ENCODE data around the gene LGR6. TPM values are rescaled to one million over a fixed set of nuclear protein-coding genes. Genes with fewer than 3 reads are reported as not detected.

LGR6 gene
- total RNA-seq, 1 experiment from 2014 or later: 0.26 TPM

GRCh38 chr1:202207292-202207691 lies 13.7 kb downstream of the LGR6 start:
- H3K9me2 ChIP-seq (replicated peaks; ENCODE audit: low read length): no peaks in the 10 kb centered on the region
- no peaks in the 10 kb centered on the region for H3K79me2 ChIP-seq (ENCODE audit: low read length)
- ChIA-PET CTCF (no interaction called here), POLR2A (ENCODE audit: unreplicated experiment) (no interaction called here)
- H3K36me3 ChIP-seq (ENCODE audit: low read depth, low read length): no peaks in the 10 kb centered on the region
- TF ChIP-seq EZH2phosphoT487 (IDR thresholded peaks at IDR 0.05; ENCODE audit: borderline replicate concordance, low read length) (no peak), EZH2 (IDR thresholded peaks at IDR 0.05; ENCODE audit: low read length, unreplicated experiment) (no peak)
- TF ChIP-seq, protein P1, sequence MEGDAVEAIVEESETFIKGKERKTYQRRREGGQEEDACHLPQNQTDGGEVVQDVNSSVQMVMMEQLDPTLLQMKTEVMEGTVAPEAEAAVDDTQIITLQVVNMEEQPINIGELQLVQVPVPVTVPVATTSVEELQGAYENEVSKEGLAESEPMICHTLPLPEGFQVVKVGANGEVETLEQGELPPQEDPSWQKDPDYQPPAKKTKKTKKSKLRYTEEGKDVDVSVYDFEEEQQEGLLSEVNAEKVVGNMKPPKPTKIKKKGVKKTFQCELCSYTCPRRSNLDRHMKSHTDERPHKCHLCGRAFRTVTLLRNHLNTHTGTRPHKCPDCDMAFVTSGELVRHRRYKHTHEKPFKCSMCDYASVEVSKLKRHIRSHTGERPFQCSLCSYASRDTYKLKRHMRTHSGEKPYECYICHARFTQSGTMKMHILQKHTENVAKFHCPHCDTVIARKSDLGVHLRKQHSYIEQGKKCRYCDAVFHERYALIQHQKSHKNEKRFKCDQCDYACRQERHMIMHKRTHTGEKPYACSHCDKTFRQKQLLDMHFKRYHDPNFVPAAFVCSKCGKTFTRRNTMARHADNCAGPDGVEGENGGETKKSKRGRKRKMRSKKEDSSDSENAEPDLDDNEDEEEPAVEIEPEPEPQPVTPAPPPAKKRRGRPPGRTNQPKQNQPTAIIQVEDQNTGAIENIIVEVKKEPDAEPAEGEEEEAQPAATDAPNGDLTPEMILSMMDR (conservative IDR thresholded peaks at IDR 0.05; ENCODE audit: low read depth, low read length): peak; percentile 37; the same call in 1 of the 2 replicates
- no peaks in the 10 kb centered on the region for H3F3A ChIP-seq (ENCODE audit: low read length, unreplicated experiment)
- no peaks in the 10 kb centered on the region for H3K9me3 ChIP-seq (ENCODE audit: low read length)
- H3K4me2 ChIP-seq (ENCODE audit: low read length): no peak overlapping the region
- H4K20me1 ChIP-seq (ENCODE audit: low read length): no peaks in the 10 kb centered on the region
- H3K27me3 ChIP-seq (ENCODE audit: low read length): no peaks in the 10 kb centered on the region
- H2AFZ ChIP-seq (ENCODE audit: low read length): no peak overlapping the region
- ATAC-seq (peak; percentile 79), DNase-seq (peak; percentile 59)
- H3K9ac ChIP-seq (ENCODE audit: low read length): no peak overlapping the region
- no peak overlapping the region for H3K27ac ChIP-seq (ENCODE audit: low read length)
- H3K4me3 ChIP-seq (ENCODE audit: low read length): no peak overlapping the region
- intact Hi-C loops (cut with micrococcal nuclease): no loop called here
- peaks cover 5% of the 10 kb centered on the region; the same call in 1 of the 2 replicates for H3K4me1 ChIP-seq (ENCODE audit: insufficient read depth, low read length)
- no TSS peak for BruUV-seq (replicated peaks)

DNA sequence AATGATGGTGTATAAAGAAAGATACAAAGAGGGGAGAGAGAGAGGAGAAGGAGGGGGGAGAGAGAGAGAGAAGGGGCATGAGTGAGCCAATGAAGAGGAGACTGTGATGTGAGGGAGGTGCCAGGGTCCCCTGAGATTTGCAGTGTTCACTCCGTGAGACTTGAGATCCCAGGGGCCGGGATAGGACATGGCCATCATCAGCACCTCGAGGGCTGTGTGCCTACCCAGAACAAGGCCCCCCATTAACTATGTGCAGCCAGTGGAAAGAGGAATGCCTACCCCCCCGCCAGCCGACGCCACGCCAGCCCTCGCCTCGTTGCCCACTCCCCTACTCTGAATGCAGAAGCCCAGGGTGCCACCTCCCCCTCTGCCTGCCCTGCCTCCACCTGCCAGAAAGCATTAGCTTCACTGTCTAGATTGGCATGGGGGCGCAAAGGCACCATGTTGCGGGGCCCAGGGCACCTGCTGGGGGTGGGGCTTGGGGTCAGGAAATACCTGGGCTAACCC lies 14.8 kb downstream of the LGR6 start:
- CTCF ChIA-PET: no interaction called here

DNA sequence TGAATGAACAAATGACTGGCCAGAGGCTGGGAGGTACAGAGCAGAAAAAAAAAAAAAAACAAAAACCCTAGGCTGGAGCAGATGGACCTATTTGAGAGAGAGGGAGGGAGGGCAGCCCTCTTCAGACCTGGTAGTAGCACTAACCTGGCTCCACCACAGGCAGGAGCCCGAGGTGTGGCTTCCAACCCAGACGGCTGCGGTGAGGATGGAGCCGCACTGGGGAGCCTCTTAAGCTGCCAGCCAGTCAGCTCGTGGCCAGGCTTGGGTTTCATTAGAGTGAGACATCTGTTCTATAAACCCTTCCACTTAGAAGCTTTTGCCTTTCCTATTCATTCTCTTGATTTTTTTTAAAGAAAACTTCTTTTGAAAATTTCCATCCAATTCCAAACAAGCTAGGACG lies 16.8 kb downstream of the LGR6 start:
- POLR2A ChIA-PET (ENCODE audit: unreplicated experiment): no interaction called here
- peaks cover 11% of the 10 kb centered on the region for H3K4me1 ChIP-seq (ENCODE audit: insufficient read depth, low read length)

More for the DNA sequence above, 14.8 kb downstream of the LGR6 start:
- Histone ChIP-seq H3K27me3 (ENCODE audit: low read length) (no peaks in the 10 kb centered on the region), H3K4me1 (ENCODE audit: insufficient read depth, low read length) (peaks cover 5% of the 10 kb centered on the region; the same call in 1 of the 2 replicates), H3K9me3 (ENCODE audit: low read length) (no peaks in the 10 kb centered on the region), H3F3A (ENCODE audit: low read length, unreplicated experiment) (no peaks in the 10 kb centered on the region), H3K79me2 (ENCODE audit: low read length) (no peaks in the 10 kb centered on the region), H4K20me1 (ENCODE audit: low read length) (no peaks in the 10 kb centered on the region), H3K36me3 (ENCODE audit: low read depth, low read length) (no peaks in the 10 kb centered on the region), H3K27ac (ENCODE audit: low read length) (no peak overlapping the region), H3K4me3 (ENCODE audit: low read length) (no peak overlapping the region), H3K9me2 (replicated peaks; ENCODE audit: low read length) (no peaks in the 10 kb centered on the region), H2AFZ (ENCODE audit: low read length) (no peak overlapping the region), H3K4me2 (ENCODE audit: low read length) (no peak overlapping the region), H3K9ac (ENCODE audit: low read length) (no peak overlapping the region)
- BruUV-seq (replicated peaks): no TSS peak
- no peak for ATAC-seq
- TF ChIP-seq EZH2phosphoT487 (IDR thresholded peaks at IDR 0.05; ENCODE audit: borderline replicate concordance, low read length): no peak
- no peak for TF ChIP-seq EZH2 (IDR thresholded peaks at IDR 0.05; ENCODE audit: low read length, unreplicated experiment)
- TF ChIP-seq, protein P1 (conservative IDR thresholded peaks at IDR 0.05; ENCODE audit: low read depth, low read length): no peak
- intact Hi-C loops (cut with micrococcal nuclease): no loop called here
- no peak for DNase-seq
- POLR2A ChIA-PET (ENCODE audit: unreplicated experiment): no interaction called here

More for the DNA sequence above, 16.8 kb downstream of the LGR6 start:
- Histone ChIP-seq H3K79me2 (ENCODE audit: low read length) (no peaks in the 10 kb centered on the region), H3K27ac (ENCODE audit: low read length) (no peak overlapping the region), H4K20me1 (ENCODE audit: low read length) (no peaks in the 10 kb centered on the region), H3K27me3 (ENCODE audit: low read length) (no peaks in the 10 kb centered on the region), H3K9ac (ENCODE audit: low read length) (no peak overlapping the region), H3K4me3 (ENCODE audit: low read length) (no peak overlapping the region), H3K9me3 (ENCODE audit: low read length) (no peaks in the 10 kb centered on the region), H2AFZ (ENCODE audit: low read length) (no peak overlapping the region), H3K4me2 (ENCODE audit: low read length) (no peak overlapping the region), H3K9me2 (replicated peaks; ENCODE audit: low read length) (no peaks in the 10 kb centered on the region), H3K36me3 (ENCODE audit: low read depth, low read length) (no peaks in the 10 kb centered on the region), H3F3A (ENCODE audit: low read length, unreplicated experiment) (no peaks in the 10 kb centered on the region)
- TF ChIP-seq EZH2 (IDR thresholded peaks at IDR 0.05; ENCODE audit: low read length, unreplicated experiment) (no peak), EZH2phosphoT487 (IDR thresholded peaks at IDR 0.05; ENCODE audit: borderline replicate concordance, low read length) (no peak)
- TF ChIP-seq, protein P1 (conservative IDR thresholded peaks at IDR 0.05; ENCODE audit: low read depth, low read length): no peak; the same call in 1 of the 2 replicates
- CTCF ChIA-PET: interaction anchor here (0.6 to 1.0 kb wide), 2 partner anchors 64 to 132 kb away, joined by 3 to 4 read pairs; no protein-coding TSS in a partner anchor
- BruUV-seq (replicated peaks): no TSS peak
- ATAC-seq (peak; percentile 63), DNase-seq (no peak)
- intact Hi-C loops (cut with micrococcal nuclease): no loop called here

Measured in PC-3 (cell line).